A673 (cell line): Measurements from ENCODE around the gene HYOU1. TPM values are rescaled to one million over a fixed set of nuclear protein-coding genes. Genes with fewer than 3 reads are reported as not detected.
A peak's percentile ranks its signal among the peaks of the same experiment; 100 is the strongest.
"Not testable (repeated sequence)": the region's sequence is repeated elsewhere in the genome, so short reads cannot be mapped to it uniquely, and the experiment has no call there.

Experiments
- BruUV-seq: library from RNA; stranded (reverse); fragments of 400-500 nt; replicated peaks from 2 replicates; lab custom pipeline; 2021; lab: Mats Ljungman, UMichigan
- CTCF ChIA-PET: fragments of 300-600 bp; sonication (Branson Sonifier 250); formaldehyde crosslinking; loops from one replicate; lab custom pipeline; 2022; ENCODE audit warnings: antibody characterized with exemption; lab: Charles Lee
- POLR2A ChIA-PET: fragments of 300-600 bp; sonication (Branson Sonifier 250); formaldehyde crosslinking; loops from one replicate; lab custom pipeline; 2022; ENCODE audit warnings: antibody characterized with exemption; ENCODE audit not compliant: low non-redundant PET; lab: Charles Lee
- DNase-seq: peaks from one replicate; pipeline ENCODE4 v3.0.0-alpha.2; 2015; ENCODE audit warnings: low spot score
- H3K27ac ChIP-seq: fragments of 200-600 bp; sonication (generic); 2 replicates; pipeline ENCODE4 v1.5.1; 2016; ENCODE audit warnings: mixed run types, low read depth, mild to moderate bottlenecking, mixed read lengths, antibody characterized with exemption, low read length; ENCODE audit not compliant: poor library complexity, severe bottlenecking
- H3K27me3 ChIP-seq: fragments of 200-600 bp; sonication (generic); replicated peaks from 2 replicates; pipeline ENCODE4 v1.6.1; 2017; ENCODE audit warnings: mixed run types, low read depth, mild to moderate bottlenecking, mixed read lengths, antibody characterized with exemption, low read length; ENCODE audit not compliant: insufficient read depth, poor library complexity
- H3K36me3 ChIP-seq: fragments of 200-600 bp; sonication (generic); 2 replicates; pipeline ENCODE4 v1.6.1; 2016; ENCODE audit warnings: mixed run types, mild to moderate bottlenecking, mixed read lengths, antibody characterized with exemption, low read length; ENCODE audit not compliant: insufficient read depth, poor library complexity, severe bottlenecking
- H3K4me1 ChIP-seq: fragments of 200-600 bp; sonication (generic); 2 replicates; pipeline ENCODE4 v1.6.1; 2017; ENCODE audit warnings: mixed run types, mild to moderate bottlenecking, mixed read lengths, antibody characterized with exemption, low read length; ENCODE audit not compliant: insufficient read depth, poor library complexity, severe bottlenecking
- H3K4me3 ChIP-seq: fragments of 200-600 bp; sonication (generic); 2 replicates; pipeline ENCODE4 v1.5.1; 2016; ENCODE audit warnings: low read depth, mixed run types, mild to moderate bottlenecking, mixed read lengths, low read length; ENCODE audit not compliant: poor library complexity, severe bottlenecking
- H3K9me3 ChIP-seq: fragments of 200-600 bp; sonication (generic); 2 replicates; pipeline ENCODE4 v1.6.1; 2016; ENCODE audit warnings: mixed run types, low read depth, mild to moderate bottlenecking, mixed read lengths, antibody characterized with exemption, low read length; ENCODE audit not compliant: poor library complexity, severe bottlenecking
- CTCF ChIP-seq: fragments of 300-800, 200-600 bp; sonication (generic); conservative IDR thresholded peaks from 2 replicates; pipeline ENCODE4 v1.5.1; 2017; ENCODE audit warnings: low read depth, mild to moderate bottlenecking, antibody characterized with exemption, low read length, moderate library complexity, mixed read lengths
- EZH2 ChIP-seq: fragments of 200-600 bp; sonication (generic); IDR thresholded peaks from 2 replicates; pipeline ENCODE4 v1.6.1; 2017; ENCODE audit warnings: borderline replicate concordance, low read depth, mild to moderate bottlenecking, mixed read lengths, antibody characterized with exemption, low read length; ENCODE audit not compliant: poor library complexity, severe bottlenecking
- intact Hi-C: fragments of 100-400 bp; cut with micrococcal nuclease; formaldehyde crosslinking; loops from one replicate; pipeline ENCODE4 v1.10.0; 2022; ENCODE audit not compliant: unreplicated experiment
- total RNA-seq: library from RNA; stranded (reverse); gene quantifications from 2 replicates; pipeline ENCODE4 v1.2.3, GENCODE V29; 2021

HYOU1 gene
- total RNA-seq, 1 experiment from 2014 or later: 315 TPM

DNA sequence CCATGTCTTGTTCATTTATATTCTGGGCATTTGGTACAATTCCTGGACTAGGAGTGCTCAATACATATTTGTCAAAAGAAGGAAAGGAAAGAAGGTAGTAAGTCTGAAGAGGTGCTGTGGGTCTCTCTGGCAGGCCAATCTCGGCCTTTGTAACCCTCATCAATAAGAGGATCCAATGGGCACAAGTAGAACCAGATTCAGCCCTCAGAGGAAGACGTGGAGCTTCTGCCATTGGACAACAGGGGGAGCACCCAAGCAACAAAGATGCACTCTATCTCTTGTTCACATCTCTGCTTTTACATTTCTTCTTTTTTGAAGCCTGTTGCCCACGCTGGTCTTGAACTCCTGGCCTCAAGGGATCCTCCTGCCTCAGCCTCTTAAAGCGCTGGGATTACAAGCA lies 8.4 kb upstream of the HYOU1 start:
- POLR2A ChIA-PET: no interaction called here

DNA sequence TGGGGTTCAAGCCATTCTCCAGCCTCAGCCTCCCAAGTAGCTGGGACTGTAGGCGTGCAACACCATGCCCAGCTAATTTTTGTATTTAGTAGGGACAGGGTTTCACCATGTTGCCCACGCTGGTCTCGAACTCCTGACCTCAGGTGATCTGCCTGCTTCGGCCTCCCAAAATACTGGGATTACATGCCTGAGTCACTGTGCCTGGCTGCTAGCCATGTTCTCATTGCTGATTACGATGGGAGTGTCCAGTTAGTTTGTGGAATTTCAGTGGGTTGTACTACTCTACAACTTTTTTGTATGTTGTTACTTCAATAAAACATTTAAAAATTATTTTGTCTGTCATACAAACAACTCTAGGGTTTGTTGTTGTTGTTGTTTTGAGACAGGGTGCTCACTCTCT lies 5.8 kb upstream of the HYOU1 start:
- DNase-seq: no peak
- Histone ChIP-seq H3K9me3 (no peaks in the 10 kb centered on the region), H3K27me3 (no peaks in the 10 kb centered on the region), H3K36me3 (no peaks in the 10 kb centered on the region), H3K27ac (no peak overlapping the region), H3K4me3 (no peak overlapping the region), H3K4me1 (peaks cover 3% of the 10 kb centered on the region)
- intact Hi-C loops: no loop called here
- POLR2A ChIA-PET: no interaction called here
- no TSS peak for BruUV-seq
- CTCF ChIA-PET: no interaction called here
- TF ChIP-seq EZH2: no peak

More for the DNA sequence above, 8.4 kb upstream of the HYOU1 start:
- Histone ChIP-seq H3K9me3 (no peaks in the 10 kb centered on the region), H3K27ac (no peak overlapping the region), H3K4me1 (peaks cover 5% of the 10 kb centered on the region), H3K36me3 (peaks cover 4% of the 10 kb centered on the region), H3K27me3 (no peaks in the 10 kb centered on the region), H3K4me3 (no peak overlapping the region)
- TF ChIP-seq EZH2 (no peak), CTCF (peak; percentile 69)
- peak; percentile 70 for DNase-seq
- CTCF ChIA-PET: interaction anchor here (0.6 to 1.1 kb wide), 6 partner anchors 9 to 896 kb away, joined by 3 to 7 read pairs (median 4); no protein-coding TSS in a partner anchor
- intact Hi-C loops: loop anchor here (5.0 kb wide), 1 partner anchor 37 kb away; the partner anchor contains the start of gene DPAGT1
- no TSS peak for BruUV-seq

- DNase-seq: no peak
- ChIA-PET CTCF (no interaction called here), POLR2A (no interaction called here)
- Histone ChIP-seq H3K4me3 (no peak overlapping the region), H3K4me1 (peaks cover 3% of the 10 kb centered on the region), H3K27me3 (no peaks in the 10 kb centered on the region), H3K27ac (no peak overlapping the region), H3K9me3 (no peaks in the 10 kb centered on the region), H3K36me3 (no peaks in the 10 kb centered on the region)
- intact Hi-C loops: no loop called here
- TF ChIP-seq EZH2: no peak
- TF ChIP-seq CTCF: no peak
- BruUV-seq: no TSS peak
Observed at GRCh38 chr11:119061256-119061655, 4.3 kb upstream of the HYOU1 start.

GRCh38 chr11:119059128-119059527 lies 2.1 kb upstream of the HYOU1 start:
- Histone ChIP-seq H3K4me1 (peaks cover 13% of the 10 kb centered on the region), H3K36me3 (peaks cover 18% of the 10 kb centered on the region)
- BruUV-seq, CTCF ChIA-PET, H3K4me3 ChIP-seq, DNase-seq, H3K27me3 ChIP-seq, H3K27ac ChIP-seq, POLR2A ChIA-PET, intact Hi-C loops, H3K9me3 ChIP-seq: not testable (repeated sequence)
